ENCODE results near the gene METTL8. TPM values are rescaled to one million over a fixed set of nuclear protein-coding genes. Genes with fewer than 3 reads are reported as not detected.

The METTL8 gene
- total and polyA plus RNA-seq, 2 experiments from 2014 or later = 60.9 to 64.3 TPM

GRCh38 chr2:171411214-171411613, 22.6 kb downstream of the METTL8 start:
- no peaks in the 10 kb centered on the region for H3K27me3 ChIP-seq (ENCODE audit: insufficient read depth)
- no peaks in the 10 kb centered on the region for H3K9me3 Mint-ChIP-seq
- H2AFZ ChIP-seq = no peak overlapping the region
- peaks cover 2% of the 10 kb centered on the region for H3K27me3 Mint-ChIP-seq (ENCODE audit: insufficient read depth, low read depth, poor library complexity)
- no peak overlapping the region for H3K27ac ChIP-seq (ENCODE audit: low read depth)
- no peaks in the 10 kb centered on the region for H3K36me3 ChIP-seq (ENCODE audit: insufficient read depth)
- H3K4me1 ChIP-seq (ENCODE audit: insufficient read depth) = peaks cover 47% of the 10 kb centered on the region
- peaks cover 7% of the 10 kb centered on the region for H3K9me2 ChIP-seq (ENCODE audit: insufficient read depth)
- H3K27ac Mint-ChIP-seq = no peak overlapping the region
- ATAC-seq = no peak
- peaks cover 5% of the 10 kb centered on the region; the same call in 2 of the 3 replicates for H3K36me3 Mint-ChIP-seq (ENCODE audit: low read depth)
- H3K4me1 Mint-ChIP-seq = peaks cover 40% of the 10 kb centered on the region
- no peak overlapping the region for H3K4me2 ChIP-seq
- H3K4me3 Mint-ChIP-seq = no peak overlapping the region
- H3K4me3 ChIP-seq = no peak overlapping the region
- H4K20me1 ChIP-seq (replicated peaks; ENCODE audit: insufficient read depth) = no peaks in the 10 kb centered on the region
- no peak for DNase-seq (ENCODE audit: low spot score)
- H3F3A ChIP-seq (replicated peaks; ENCODE audit: low read depth) = no peaks in the 10 kb centered on the region
- peaks cover 86% of the 10 kb centered on the region for H3K79me2 ChIP-seq (replicated peaks; ENCODE audit: insufficient read depth)
- TF ChIP-seq POLR2AphosphoS5 (IDR thresholded peaks at IDR 0.05; ENCODE audit: low read depth) (no peak), ZNF114 (CRISPR knock-in tag; IDR thresholded peaks at IDR 0.05) (no peak), EZH2 (IDR thresholded peaks at IDR 0.05; ENCODE audit: low read depth, unreplicated experiment) (no peak), JUNB (IDR thresholded peaks at IDR 0.05; ENCODE audit: unreplicated experiment) (no peak), ZNF331 (CRISPR knock-in tag; IDR thresholded peaks at IDR 0.05; ENCODE audit: low read depth) (no peak), CTCF (conservative IDR thresholded peaks at IDR 0.05; ENCODE audit: low read depth in 2 of 2) (no peak), ETS1 (IDR thresholded peaks at IDR 0.05) (no peak), NANOG (IDR thresholded peaks at IDR 0.05; ENCODE audit: borderline replicate concordance) (no peak), REST (IDR thresholded peaks at IDR 0.05; ENCODE audit: unreplicated experiment) (no peak), CREB1 (CRISPR knock-in tag; IDR thresholded peaks at IDR 0.05; ENCODE audit: low read depth) (no peak), ZNF462 (CRISPR knock-in tag; IDR thresholded peaks at IDR 0.05) (no peak), STAT1 (IDR thresholded peaks at IDR 0.05; ENCODE audit: unreplicated experiment) (no peak)
